Measurements from ENCODE around the gene TAF4B. TPM values are rescaled to one million over a fixed set of nuclear protein-coding genes. Genes with fewer than 3 reads are reported as not detected.

Gene TAF4B
- total RNA-seq, 1 donor from 2014 or later: 3.3 TPM

- no peak overlapping the region for H3K4me3 Mint-ChIP-seq (ENCODE audit: unreplicated experiment)
- no peaks in the 10 kb centered on the region for H3K27me3 Mint-ChIP-seq (ENCODE audit: unreplicated experiment)
- no peaks in the 10 kb centered on the region for H3K4me1 Mint-ChIP-seq (ENCODE audit: unreplicated experiment)
- peaks cover 16% of the 10 kb centered on the region for H3K36me3 Mint-ChIP-seq (ENCODE audit: low read depth, unreplicated experiment)
- H3K9me3 Mint-ChIP-seq (ENCODE audit: unreplicated experiment): no peaks in the 10 kb centered on the region
- TF ChIP-seq CTCF (IDR thresholded peaks at IDR 0.05; ENCODE audit: unreplicated experiment): no peak
- H3K27ac Mint-ChIP-seq (ENCODE audit: unreplicated experiment): no peak overlapping the region
- DNase-seq (ENCODE audit: low spot score): no peak
Measured at GRCh38 chr18:26279428-26279827, 53.2 kb downstream of the TAF4B start.

- TF ChIP-seq CTCF (IDR thresholded peaks at IDR 0.05; ENCODE audit: unreplicated experiment): no peak
- Mint-ChIP-seq H3K27ac (ENCODE audit: unreplicated experiment) (no peak overlapping the region), H3K4me1 (ENCODE audit: unreplicated experiment) (no peaks in the 10 kb centered on the region), H3K36me3 (ENCODE audit: low read depth, unreplicated experiment) (peaks cover 12% of the 10 kb centered on the region), H3K27me3 (ENCODE audit: unreplicated experiment) (no peaks in the 10 kb centered on the region), H3K9me3 (ENCODE audit: unreplicated experiment) (no peaks in the 10 kb centered on the region), H3K4me3 (ENCODE audit: unreplicated experiment) (no peak overlapping the region)
- DNase-seq (ENCODE audit: low spot score): no peak
Measured at GRCh38 chr18:26286008-26286407, 59.8 kb downstream of the TAF4B start.

GRCh38 chr18:26287644-26288043, 61.4 kb downstream of the TAF4B start:
- no peak for DNase-seq (ENCODE audit: low spot score)
- H3K9me3 Mint-ChIP-seq (ENCODE audit: unreplicated experiment): no peaks in the 10 kb centered on the region
- TF ChIP-seq CTCF (IDR thresholded peaks at IDR 0.05; ENCODE audit: unreplicated experiment): no peak
- no peak overlapping the region for H3K4me3 Mint-ChIP-seq (ENCODE audit: unreplicated experiment)
- peaks cover 11% of the 10 kb centered on the region for H3K36me3 Mint-ChIP-seq (ENCODE audit: low read depth, unreplicated experiment)
- no peaks in the 10 kb centered on the region for H3K27me3 Mint-ChIP-seq (ENCODE audit: unreplicated experiment)
- H3K4me1 Mint-ChIP-seq (ENCODE audit: unreplicated experiment): no peaks in the 10 kb centered on the region
- H3K27ac Mint-ChIP-seq (ENCODE audit: unreplicated experiment): no peak overlapping the region

- no peaks in the 10 kb centered on the region for H3K9me3 Mint-ChIP-seq (ENCODE audit: unreplicated experiment)
- no peaks in the 10 kb centered on the region for H3K27me3 Mint-ChIP-seq (ENCODE audit: unreplicated experiment)
- H3K36me3 Mint-ChIP-seq (ENCODE audit: low read depth, unreplicated experiment): peaks cover 4% of the 10 kb centered on the region
Measured at GRCh38 chr18:26290385-26290784, 64.1 kb downstream of the TAF4B start.

GRCh38 chr18:26293982-26294381, 67.7 kb downstream of the TAF4B start:
- no peaks in the 10 kb centered on the region for H3K36me3 Mint-ChIP-seq (ENCODE audit: low read depth, unreplicated experiment)

More at GRCh38 chr18:26290385-26290784, 64.1 kb downstream of the TAF4B start:
- H3K4me3 Mint-ChIP-seq (ENCODE audit: unreplicated experiment): no peak overlapping the region
- no peak for DNase-seq (ENCODE audit: low spot score)
- H3K4me1 Mint-ChIP-seq (ENCODE audit: unreplicated experiment): no peaks in the 10 kb centered on the region
- no peak for TF ChIP-seq CTCF (IDR thresholded peaks at IDR 0.05; ENCODE audit: unreplicated experiment)
- H3K27ac Mint-ChIP-seq (ENCODE audit: unreplicated experiment): no peak overlapping the region

More at GRCh38 chr18:26293982-26294381, 67.7 kb downstream of the TAF4B start:
- no peaks in the 10 kb centered on the region for H3K9me3 Mint-ChIP-seq (ENCODE audit: unreplicated experiment)
- no peaks in the 10 kb centered on the region for H3K4me1 Mint-ChIP-seq (ENCODE audit: unreplicated experiment)
- no peak overlapping the region for H3K4me3 Mint-ChIP-seq (ENCODE audit: unreplicated experiment)
- TF ChIP-seq CTCF (IDR thresholded peaks at IDR 0.05; ENCODE audit: unreplicated experiment): no peak
- H3K27ac Mint-ChIP-seq (ENCODE audit: unreplicated experiment): no peak overlapping the region
- H3K27me3 Mint-ChIP-seq (ENCODE audit: unreplicated experiment): no peaks in the 10 kb centered on the region
- DNase-seq (ENCODE audit: low spot score): no peak

All from endothelial cell (in vitro differentiated cells).